GM19397 (cell line): ENCODE results near the gene LRP1B.
A peak's percentile ranks its signal among the peaks of the same experiment; 100 is the strongest.
"Not testable (repeated sequence)": the region's sequence is repeated elsewhere in the genome, so short reads cannot be mapped to it uniquely, and the experiment has no call there.

Experiments used
- ATAC-seq: cut with Tn5 transposase; IDR thresholded peaks from one replicate; pipeline ENCODE4 v1.9.1; 2021; ENCODE audit warnings: mild to moderate bottlenecking, moderate library complexity; ENCODE audit not compliant: unreplicated experiment

The LRP1B gene

DNA sequence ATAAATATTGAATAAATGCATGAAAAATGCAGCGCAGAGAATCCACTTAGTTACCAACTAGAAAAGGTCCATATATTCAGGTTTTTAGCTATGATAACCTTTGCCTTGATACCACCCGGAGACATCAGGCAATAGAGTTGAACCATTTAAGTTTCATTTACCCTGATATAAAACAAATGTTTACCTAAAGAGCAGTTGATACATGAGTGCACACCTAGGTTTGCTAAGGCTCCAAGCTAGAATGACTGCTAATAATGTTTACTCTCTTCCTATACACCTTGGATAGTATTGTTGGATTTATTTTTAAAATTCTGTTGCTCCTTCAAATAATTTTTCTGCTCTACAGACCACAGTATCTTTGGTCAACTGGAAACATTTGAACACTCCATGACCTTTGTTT is 1463.6 kb downstream of the LRP1B start:
- no peak for ATAC-seq

- ATAC-seq, result no peak
These were observed 1468.3 kb downstream of the LRP1B start for GRCh38 chr2:140662504-140662903.

GRCh38 chr2:140658760-140659692 is 1471.8 kb downstream of the LRP1B start:
- no peak for ATAC-seq

- ATAC-seq, result no peak
These were observed 1473.2 kb downstream of the LRP1B start for GRCh38 chr2:140657657-140658056.

- no peak for ATAC-seq
These were observed 1476.3 kb downstream of the LRP1B start for GRCh38 chr2:140654565-140654964.

- no peak for ATAC-seq
These were observed 1480.0 kb downstream of the LRP1B start for GRCh38 chr2:140650825-140651224.

- not testable (repeated sequence) for ATAC-seq
These were observed 1480.7 kb downstream of the LRP1B start for GRCh38 chr2:140650134-140650533.

DNA sequence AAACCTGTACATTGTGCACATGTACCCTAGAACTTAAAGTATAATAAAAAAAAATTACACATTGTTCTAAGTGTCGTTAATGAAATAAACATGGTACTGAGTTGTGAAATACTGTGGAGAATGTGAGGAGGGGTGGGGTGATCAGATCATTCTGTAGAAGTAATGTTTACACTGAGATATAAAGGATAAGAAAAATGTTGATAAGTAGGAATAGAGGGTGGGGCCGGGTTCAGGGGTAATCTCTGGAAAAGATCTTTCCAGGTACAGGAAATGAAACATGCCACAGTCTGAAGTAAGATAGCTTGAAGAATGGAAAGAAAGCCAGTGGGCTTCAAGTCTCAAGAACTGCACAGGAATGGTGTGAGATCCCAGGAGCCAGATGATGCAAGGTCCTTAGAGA is 1482.4 kb downstream of the LRP1B start:
- no peak for ATAC-seq

- ATAC-seq, result no peak
These were observed 1487.0 kb downstream of the LRP1B start for GRCh38 chr2:140643761-140644187.

DNA sequence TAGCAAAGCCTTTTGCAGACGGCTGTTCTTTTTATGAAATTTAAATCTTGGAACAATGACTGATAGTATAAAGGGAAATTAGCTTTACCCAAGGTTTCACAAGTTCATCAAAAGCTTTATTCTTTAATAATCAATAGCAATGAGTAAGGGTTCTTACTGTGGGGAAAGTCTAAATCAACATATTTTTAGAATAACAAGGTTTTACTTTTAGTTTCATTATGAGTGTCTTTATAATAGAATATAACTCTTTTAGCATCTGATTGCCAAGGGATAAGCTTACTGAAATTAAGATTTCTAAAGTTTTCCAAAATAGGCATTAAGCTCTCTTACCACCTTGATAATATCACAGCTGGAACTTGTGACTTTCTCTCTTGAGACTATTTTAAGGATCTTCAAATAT is 1489.7 kb downstream of the LRP1B start:
- no peak for ATAC-seq

DNA sequence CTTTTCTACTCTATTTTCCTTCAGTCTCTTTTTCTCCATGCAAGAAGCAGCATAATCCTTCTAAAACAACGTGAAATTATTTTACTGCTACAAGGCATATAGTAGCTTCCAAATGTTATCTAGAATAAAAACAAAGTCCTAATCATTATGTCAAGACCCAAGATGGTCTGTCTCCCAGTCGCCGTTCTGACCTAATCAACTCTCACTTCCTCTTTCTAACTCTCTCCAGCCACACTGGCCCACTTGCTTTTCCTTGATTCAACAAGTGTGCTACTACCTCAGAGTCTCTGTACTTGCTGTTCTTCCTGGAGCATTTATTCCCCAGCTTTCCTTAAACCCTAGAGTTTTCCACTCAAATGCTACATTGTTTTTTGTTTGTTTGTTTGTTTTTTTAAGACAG is 1491.2 kb downstream of the LRP1B start:
- ATAC-seq, result peak; percentile 79

DNA sequence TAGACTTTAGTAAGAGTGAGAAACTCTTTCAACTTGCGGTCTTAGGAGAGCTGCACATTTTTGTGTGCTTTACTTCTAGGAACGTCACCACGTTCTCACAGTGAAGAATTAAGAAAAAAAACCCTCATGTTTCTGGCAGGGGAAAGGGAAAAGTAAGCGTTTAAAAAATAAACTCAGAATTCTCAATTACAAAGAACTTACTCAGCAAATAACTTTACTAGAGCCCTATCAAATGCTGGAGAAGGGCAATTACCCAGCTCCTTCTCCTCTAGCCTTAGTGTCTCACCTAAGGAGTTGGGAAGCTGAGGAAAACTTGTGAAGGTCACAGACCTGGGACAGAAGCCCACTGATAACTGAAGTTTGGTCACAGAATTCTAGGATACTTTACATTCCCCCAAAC is 1500.3 kb downstream of the LRP1B start:
- ATAC-seq, result no peak

DNA sequence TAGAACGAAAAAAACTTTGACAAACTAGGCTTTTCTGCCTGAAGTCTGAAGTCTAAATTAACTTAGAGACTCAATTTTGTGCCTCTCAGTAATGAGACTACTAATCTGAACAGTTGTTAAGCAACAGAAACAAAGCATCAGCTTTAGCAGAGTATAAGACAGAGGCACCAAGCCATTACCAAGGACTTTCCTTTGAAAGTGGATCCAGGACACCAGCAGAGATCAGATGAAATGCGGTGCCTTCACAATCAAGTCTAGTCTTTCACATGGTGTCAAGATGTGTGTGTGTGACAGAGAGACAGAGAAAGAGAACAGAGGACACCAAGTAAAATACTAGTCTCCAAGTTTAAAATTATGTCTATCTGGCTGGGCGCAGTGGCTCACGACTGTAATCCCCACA is 1502.9 kb downstream of the LRP1B start:
- ATAC-seq, result no peak

- no peak for ATAC-seq
These were observed 1503.7 kb downstream of the LRP1B start for GRCh38 chr2:140627136-140627535.

DNA sequence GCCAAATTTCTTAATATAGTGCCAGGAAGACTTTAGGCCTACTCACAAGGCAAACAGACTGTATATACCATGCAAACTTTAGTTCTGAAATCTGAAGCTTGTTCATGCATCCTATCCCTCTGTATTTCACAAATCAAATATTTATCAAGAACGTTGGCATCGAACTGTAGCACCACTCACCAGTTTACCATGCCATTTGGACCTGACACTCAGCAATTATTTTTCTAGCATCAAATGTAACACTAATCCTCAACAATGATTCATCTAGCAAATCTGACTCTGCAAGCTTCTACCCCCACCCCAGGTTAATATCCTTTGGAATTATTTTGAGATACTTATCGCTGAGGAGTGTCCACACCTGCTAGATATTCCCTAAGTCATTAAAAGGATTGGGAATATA is 1506.6 kb downstream of the LRP1B start:
- no peak for ATAC-seq

GRCh38 chr2:140621583-140622362 is 1509.0 kb downstream of the LRP1B start:
- ATAC-seq, result no peak

DNA sequence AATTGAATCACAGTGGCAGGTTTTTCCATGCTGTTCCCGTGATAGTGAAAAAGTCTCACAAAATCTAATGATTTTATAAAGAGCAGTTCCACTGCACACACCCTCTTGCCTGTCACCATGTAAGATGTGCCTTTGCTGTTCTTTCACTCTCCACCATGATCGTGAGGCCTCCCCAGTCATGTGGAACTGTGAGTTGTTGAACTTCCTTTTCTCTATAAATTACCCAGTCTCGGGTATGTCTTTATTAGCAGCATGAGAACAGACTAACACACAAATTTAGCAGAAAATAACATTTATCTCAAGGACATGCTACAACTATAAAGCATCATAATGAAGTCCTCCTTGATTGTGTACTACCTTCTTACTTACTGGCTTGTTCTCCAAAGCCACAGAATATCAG is 1526.0 kb downstream of the LRP1B start:
- no peak for ATAC-seq

DNA sequence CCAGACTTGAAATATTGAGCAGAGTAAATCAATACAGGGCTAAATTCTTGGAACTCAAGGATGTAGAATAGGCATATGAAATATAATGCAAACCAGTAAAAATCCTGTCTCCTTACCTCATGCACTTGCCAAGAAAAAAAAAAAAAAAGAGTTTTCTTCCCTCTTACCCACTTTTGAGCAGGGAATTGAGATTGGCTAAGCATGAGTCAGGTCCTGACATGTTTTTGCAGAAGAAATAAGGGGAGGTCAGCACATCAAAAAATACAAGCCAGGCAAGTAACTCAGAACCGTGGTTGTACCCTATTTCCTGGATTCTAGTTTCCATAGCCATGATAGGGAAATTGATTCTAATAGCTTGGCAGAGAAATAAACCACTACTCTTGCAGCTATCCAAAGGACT is 1526.7 kb downstream of the LRP1B start:
- ATAC-seq, result no peak

DNA sequence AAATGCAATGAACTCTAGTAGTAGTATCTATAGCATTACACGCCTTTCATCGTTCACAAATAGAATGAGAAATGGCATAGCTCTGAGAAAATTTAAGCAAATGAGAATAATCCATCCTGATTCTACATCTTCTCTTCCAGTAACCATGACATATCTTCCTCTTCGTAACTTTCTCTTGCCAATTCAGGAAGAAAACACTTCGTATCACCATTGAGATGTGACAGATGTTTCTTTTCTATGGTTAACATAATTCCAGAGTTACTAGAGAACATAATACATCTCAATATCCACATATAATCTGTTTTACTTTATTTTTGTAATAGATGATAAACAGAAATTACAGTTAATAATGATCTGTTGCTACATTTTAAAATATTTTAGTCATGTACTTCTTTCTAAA is 1527.4 kb downstream of the LRP1B start:
- no peak for ATAC-seq

DNA sequence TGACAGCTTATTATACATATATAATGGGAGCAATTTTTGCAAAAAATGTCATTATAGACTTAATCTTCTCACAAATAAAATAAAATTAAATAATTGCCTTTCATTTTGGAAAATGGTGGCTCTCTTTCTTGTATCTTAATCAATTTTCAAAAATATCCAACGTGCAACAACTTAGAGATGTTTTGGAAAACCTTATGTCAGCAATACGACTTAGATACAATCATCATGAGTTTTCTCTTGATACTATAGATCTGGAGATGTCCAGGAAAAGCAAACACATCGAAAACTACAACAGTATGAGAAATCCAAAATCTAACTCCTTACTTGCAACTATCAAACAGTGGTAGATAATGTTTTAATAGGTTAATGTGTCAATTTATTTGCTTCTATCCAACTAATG is 1529.0 kb downstream of the LRP1B start:
- ATAC-seq, result no peak

- no peak for ATAC-seq
These were observed 1529.5 kb downstream of the LRP1B start for GRCh38 chr2:140601342-140601741.

- no peak for ATAC-seq
These were observed 1530.7 kb downstream of the LRP1B start for GRCh38 chr2:140600116-140600515.
